HEK293T (cell line): ENCODE measurements around the gene THOC7.

Experiments used
- ARNT ChIP-seq: fragments of 450-650 bp; IDR thresholded peaks from 2 replicates; pipeline ENCODE4 v1.6.1; 2017; ENCODE audit warnings: mild to moderate bottlenecking
- BHLHE40 ChIP-seq: fragments of 450-650 bp; IDR thresholded peaks from 2 replicates; pipeline ENCODE4 v1.6.1; 2016; ENCODE audit warnings: mild to moderate bottlenecking, moderate library complexity, borderline replicate concordance
- ELF4 ChIP-seq: fragments of 450-650 bp; IDR thresholded peaks from 2 replicates; pipeline ENCODE4 v1.6.1; 2017; ENCODE audit warnings: antibody characterized with exemption
- FOXA1 ChIP-seq: fragments of 450-650 bp; IDR thresholded peaks from 2 replicates; pipeline ENCODE4 v1.6.1; 2016; ENCODE audit warnings: mild to moderate bottlenecking
- FOXK2 ChIP-seq: fragments of 450-650 bp; IDR thresholded peaks from 2 replicates; pipeline ENCODE4 v1.6.1; 2016; ENCODE audit warnings: mild to moderate bottlenecking
- FOXM1 ChIP-seq: fragments of 450-650 bp; IDR thresholded peaks from 2 replicates; pipeline ENCODE4 v1.6.1; 2017; ENCODE audit warnings: mild to moderate bottlenecking, borderline replicate concordance
- HDGF ChIP-seq: fragments of 450-650 bp; IDR thresholded peaks from 2 replicates; pipeline ENCODE4 v1.6.1; 2017; ENCODE audit warnings: antibody characterized with exemption, borderline replicate concordance
- LEF1 ChIP-seq: fragments of 450-650 bp; IDR thresholded peaks from 2 replicates; pipeline ENCODE4 v1.6.1; 2017; ENCODE audit warnings: mild to moderate bottlenecking, borderline replicate concordance
- NFRKB ChIP-seq: fragments of 450-650 bp; IDR thresholded peaks from 2 replicates; pipeline ENCODE4 v1.6.1; 2016; ENCODE audit warnings: mild to moderate bottlenecking, moderate library complexity
- PKNOX1 ChIP-seq: fragments of 450-650 bp; IDR thresholded peaks from 2 replicates; pipeline ENCODE4 v1.6.1; 2016
- SUZ12 ChIP-seq: fragments of 450-650 bp; IDR thresholded peaks from 2 replicates; pipeline ENCODE4 v1.6.1; 2016; ENCODE audit warnings: mild to moderate bottlenecking
- TARDBP ChIP-seq: fragments of 450-650 bp; IDR thresholded peaks from 2 replicates; pipeline ENCODE4 v1.6.1; 2016
- ZNF384 ChIP-seq: fragments of 450-650 bp; IDR thresholded peaks from 2 replicates; pipeline ENCODE4 v1.6.1; 2016

- no peak for TF ChIP-seq FOXM1
- no peak for TF ChIP-seq BHLHE40
- TF ChIP-seq ELF4: no peak
- no peak for TF ChIP-seq SUZ12
- TF ChIP-seq FOXK2: no peak
- TF ChIP-seq TARDBP: no peak
- TF ChIP-seq NFRKB: no peak
- TF ChIP-seq FOXA1: no peak
- TF ChIP-seq LEF1: no peak
- no peak for TF ChIP-seq PKNOX1
- TF ChIP-seq HDGF: no peak
- no peak for TF ChIP-seq ARNT
- no peak for TF ChIP-seq ZNF384
These were observed 68.2 kb downstream of the THOC7 start for GRCh38 chr3:63795438-63795837.
